ENCODE measurements around the gene ECI1. TPM values are rescaled to one million over a fixed set of nuclear protein-coding genes. Genes with fewer than 3 reads are reported as not detected.

Gene ECI1
- total RNA-seq, 2 experiments from 2014 or later, result 36.0 to 41.1 TPM

DNA sequence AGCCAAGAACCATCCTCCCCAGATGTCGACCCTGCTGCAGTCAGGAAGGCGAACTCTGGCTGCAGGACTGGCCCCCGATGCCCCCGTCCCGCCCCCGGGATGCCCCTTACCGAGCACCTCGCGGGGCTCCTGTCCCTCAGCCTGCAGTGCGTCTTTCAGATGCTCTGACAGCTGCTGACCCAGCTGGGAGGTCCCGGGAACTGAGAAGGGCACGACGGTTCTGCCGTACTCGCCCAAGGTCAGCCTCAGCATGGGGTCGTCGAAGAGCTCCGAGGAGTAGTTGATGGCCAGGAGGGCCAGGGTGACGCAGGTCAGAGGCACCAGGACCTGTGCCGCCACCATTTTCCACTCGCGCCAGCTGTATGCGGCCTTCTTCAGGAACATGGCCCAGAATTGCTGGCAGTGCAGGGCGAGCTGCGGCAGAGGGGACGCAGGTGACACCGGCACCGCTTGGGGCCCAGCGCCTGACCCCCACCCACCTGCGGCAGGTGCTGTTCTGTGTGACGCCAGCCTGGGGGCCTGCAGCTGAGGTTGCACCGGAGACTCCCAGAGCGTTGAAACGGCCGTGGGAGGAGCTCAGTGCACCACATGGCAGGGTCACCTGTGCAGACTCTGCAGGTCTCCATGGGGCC, 36.6 kb upstream of the ECI1 start:
- no peaks in the 10 kb centered on the region for H3K36me3 Mint-ChIP-seq (ENCODE audit: low read depth)

DNA sequence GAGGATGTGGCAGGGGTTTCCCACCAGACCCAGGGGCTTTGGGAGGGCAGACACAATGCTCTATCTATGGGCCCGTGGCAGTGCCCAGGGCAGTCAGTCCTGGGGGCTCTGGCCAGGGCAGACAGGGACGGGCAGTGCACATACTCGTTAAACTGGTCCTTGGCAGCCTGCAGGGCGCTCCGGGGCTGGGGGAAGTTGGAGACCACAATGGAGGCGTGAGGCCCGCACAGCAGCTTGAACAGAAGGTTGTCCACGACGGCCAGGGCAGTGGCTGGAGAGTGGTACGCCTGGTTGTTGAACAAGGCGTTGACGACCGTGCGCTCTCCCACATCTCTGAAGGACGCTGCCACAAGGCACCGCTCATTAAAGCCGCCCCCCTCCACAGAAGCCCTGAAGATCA, 35.2 kb upstream of the ECI1 start:
- Mint-ChIP-seq H3K36me3 (ENCODE audit: low read depth) (no peaks in the 10 kb centered on the region), H3K27me3 (ENCODE audit: low read depth) (no peaks in the 10 kb centered on the region), H3K27ac (no peak overlapping the region), H3K9me3 (ENCODE audit: insufficient read depth) (no peaks in the 10 kb centered on the region), H3K4me1 (ENCODE audit: low read depth) (no peaks in the 10 kb centered on the region), H3K4me3 (no peak overlapping the region)
- ATAC-seq, result no peak
- DNase-seq, result no peak
- POLR2A ChIA-PET, result no interaction called here
- CTCF ChIA-PET, result no interaction called here

More for the DNA sequence above, 36.6 kb upstream of the ECI1 start:
- POLR2A ChIA-PET, result interaction anchor here (1.3 kb wide), 1 partner anchor 8 kb away, joined by 3 read pairs; no protein-coding TSS in a partner anchor
- DNase-seq, result no peak
- H3K4me1 Mint-ChIP-seq (ENCODE audit: low read depth), result no peaks in the 10 kb centered on the region
- CTCF ChIA-PET, result no interaction called here
- no peak overlapping the region for H3K4me3 Mint-ChIP-seq
- H3K9me3 Mint-ChIP-seq (ENCODE audit: insufficient read depth), result no peaks in the 10 kb centered on the region
- no peak for ATAC-seq
- H3K27ac Mint-ChIP-seq, result no peak overlapping the region
- H3K27me3 Mint-ChIP-seq (ENCODE audit: low read depth), result no peaks in the 10 kb centered on the region

DNA sequence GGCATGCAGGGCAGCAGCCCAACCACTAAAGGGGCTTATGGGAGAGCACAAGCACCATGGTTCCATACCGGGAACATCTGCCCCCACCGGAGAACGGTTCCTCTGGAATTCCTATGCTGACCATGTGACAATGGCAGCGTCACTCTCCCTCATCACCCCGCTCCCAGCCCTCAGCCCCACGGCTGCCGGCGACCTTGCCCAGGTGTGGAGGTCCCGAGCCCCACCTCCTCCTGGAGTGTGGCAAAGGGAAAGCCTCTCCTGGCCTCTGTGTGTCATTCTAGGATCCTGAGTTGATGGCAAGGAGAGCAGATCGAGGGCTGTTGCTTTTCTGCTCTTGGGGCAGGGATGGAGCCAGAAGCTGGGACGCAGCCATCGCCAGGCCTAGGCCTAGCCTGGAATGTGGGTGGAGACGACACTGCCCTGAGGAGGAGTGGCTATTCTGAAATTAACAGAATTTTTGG, 34.4 kb upstream of the ECI1 start:
- no peaks in the 10 kb centered on the region for H3K36me3 Mint-ChIP-seq (ENCODE audit: low read depth)
- H3K27ac Mint-ChIP-seq, result no peak overlapping the region
- ATAC-seq (no peak), DNase-seq (no peak)
- CTCF ChIA-PET, result no interaction called here
- no peaks in the 10 kb centered on the region for H3K4me1 Mint-ChIP-seq (ENCODE audit: low read depth)
- POLR2A ChIA-PET, result no interaction called here
- H3K27me3 Mint-ChIP-seq (ENCODE audit: low read depth), result no peaks in the 10 kb centered on the region
- no peaks in the 10 kb centered on the region for H3K9me3 Mint-ChIP-seq (ENCODE audit: insufficient read depth)
- no peak overlapping the region for H3K4me3 Mint-ChIP-seq

DNA sequence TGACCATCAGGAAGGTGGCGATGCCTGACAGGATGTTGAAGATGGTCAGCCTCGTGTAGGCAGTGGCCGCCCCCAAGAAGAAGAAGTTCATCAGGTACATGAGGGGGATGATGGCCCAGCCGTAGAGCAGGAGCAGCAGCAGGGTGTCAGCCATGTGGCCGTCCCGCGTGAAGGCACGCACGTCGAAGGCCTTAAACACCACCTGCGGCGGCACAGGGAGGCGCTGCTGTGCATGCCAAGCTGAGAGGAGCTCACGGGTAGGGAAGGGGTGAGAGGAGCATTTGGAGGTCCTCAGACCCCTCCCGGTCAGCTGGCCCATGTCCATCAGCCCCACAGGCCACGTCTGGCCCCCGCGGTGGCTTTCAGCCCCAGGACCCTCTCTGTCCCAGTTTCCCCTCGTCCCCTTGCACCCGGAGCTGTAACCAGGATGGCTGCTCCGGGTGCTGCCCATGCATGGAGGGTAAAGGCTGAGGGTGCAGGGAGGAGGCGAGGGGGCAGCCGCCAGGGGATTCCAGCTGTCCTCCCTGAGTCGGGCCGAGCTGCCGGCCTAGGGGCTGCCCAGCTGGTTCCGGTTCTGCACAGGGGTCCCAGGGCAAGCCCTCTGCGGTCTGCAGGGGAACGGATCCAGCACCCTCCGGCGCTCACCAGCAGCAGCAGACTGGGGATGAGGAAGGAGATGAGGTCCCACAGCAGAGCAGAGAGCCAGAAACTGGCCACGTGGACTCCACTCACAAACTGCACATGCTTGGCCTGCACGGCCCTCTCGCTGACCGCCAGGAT, 33.6 kb upstream of the ECI1 start:
- Mint-ChIP-seq H3K4me3 (no peak overlapping the region), H3K27ac (no peak overlapping the region), H3K36me3 (ENCODE audit: low read depth) (no peaks in the 10 kb centered on the region), H3K4me1 (ENCODE audit: low read depth) (no peaks in the 10 kb centered on the region), H3K27me3 (ENCODE audit: low read depth) (no peaks in the 10 kb centered on the region), H3K9me3 (ENCODE audit: insufficient read depth) (no peaks in the 10 kb centered on the region)
- ATAC-seq, result no peak
- no peak for DNase-seq
- CTCF ChIA-PET, result no interaction called here
- POLR2A ChIA-PET, result no interaction called here

DNA sequence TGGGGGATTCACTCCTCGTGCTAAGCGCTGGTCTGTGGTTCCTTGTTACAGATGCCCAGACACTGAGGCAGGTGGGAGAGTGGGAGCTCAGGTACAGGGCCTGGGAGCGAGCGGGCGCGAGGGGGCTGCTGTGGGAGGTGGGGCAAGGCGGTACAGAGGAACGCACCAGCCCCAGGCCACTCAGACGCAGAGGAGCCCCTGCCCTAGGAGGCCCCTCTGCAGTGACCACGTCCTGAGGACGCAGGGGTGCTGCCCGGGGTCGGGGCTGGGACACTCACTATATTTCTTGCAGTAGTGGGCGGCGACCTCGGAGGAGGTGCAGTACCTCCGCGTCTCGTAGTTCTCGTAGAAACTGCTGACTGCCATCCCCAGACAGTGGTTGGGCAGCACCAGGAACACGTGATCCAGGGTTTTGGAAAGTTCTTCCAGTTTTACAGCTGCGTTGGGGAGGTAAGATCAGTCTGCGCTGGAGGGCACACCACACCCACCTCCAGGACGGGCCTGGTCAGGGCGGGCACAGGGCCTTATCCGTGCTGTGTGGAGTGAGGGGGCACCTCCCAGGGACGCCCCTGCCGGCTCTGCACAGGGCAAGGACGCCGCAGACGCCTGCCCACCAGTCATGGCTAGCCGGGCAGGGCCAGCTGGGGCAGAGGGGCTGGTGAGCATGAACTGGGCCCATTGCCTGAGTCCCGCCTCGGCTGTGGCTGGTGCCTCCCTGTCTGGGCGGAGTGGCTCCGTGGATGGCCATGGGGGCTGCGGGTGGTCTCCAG, 32.8 kb upstream of the ECI1 start:
- POLR2A ChIA-PET, result no interaction called here
- H3K4me1 Mint-ChIP-seq (ENCODE audit: low read depth), result no peaks in the 10 kb centered on the region
- H3K27me3 Mint-ChIP-seq (ENCODE audit: low read depth), result no peaks in the 10 kb centered on the region
- DNase-seq (no peak), ATAC-seq (no peak)
- no peaks in the 10 kb centered on the region for H3K36me3 Mint-ChIP-seq (ENCODE audit: low read depth)
- no peaks in the 10 kb centered on the region for H3K9me3 Mint-ChIP-seq (ENCODE audit: insufficient read depth)
- CTCF ChIA-PET, result no interaction called here
- H3K27ac Mint-ChIP-seq, result no peak overlapping the region
- no peak overlapping the region for H3K4me3 Mint-ChIP-seq

DNA sequence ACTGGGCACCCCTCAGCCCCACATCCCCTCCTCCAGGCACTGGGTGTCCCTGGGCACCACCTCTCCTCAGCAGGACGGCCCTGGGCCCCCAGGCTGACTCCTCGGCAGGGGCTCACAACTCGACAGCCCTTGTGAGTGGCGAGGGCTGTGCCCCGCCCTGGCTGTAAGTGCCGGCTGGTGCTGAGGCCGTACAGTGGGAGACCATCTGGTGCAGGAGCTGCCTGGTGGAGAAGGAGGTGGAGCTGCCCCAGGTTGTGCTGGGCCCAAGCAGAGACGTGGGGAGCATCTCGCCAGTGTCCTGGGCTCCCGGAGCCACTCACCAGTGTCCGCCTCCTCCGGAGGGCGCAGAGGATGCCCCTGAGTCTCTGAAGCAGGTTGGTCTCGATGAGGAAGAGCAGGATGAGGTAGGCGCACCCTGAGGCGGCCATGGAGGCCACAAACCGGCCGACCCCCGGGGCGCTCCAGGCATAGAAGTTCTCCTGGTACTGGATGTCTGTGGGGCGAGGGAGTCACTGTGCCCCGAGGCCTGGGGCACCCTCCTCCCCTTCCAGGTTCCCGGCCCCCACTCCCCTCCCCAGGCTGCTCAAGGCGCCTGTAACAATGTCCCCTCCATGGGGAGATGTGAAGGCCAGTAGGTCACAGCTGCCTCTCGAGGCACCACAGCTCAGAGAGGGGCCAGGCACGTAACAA, 31.6 kb upstream of the ECI1 start:
- Mint-ChIP-seq H3K4me3 (no peak overlapping the region), H3K9me3 (ENCODE audit: insufficient read depth) (no peaks in the 10 kb centered on the region), H3K27ac (no peak overlapping the region), H3K36me3 (ENCODE audit: low read depth) (no peaks in the 10 kb centered on the region), H3K27me3 (ENCODE audit: low read depth) (no peaks in the 10 kb centered on the region), H3K4me1 (ENCODE audit: low read depth) (no peaks in the 10 kb centered on the region)
- ATAC-seq, result no peak
- CTCF ChIA-PET, result no interaction called here
- POLR2A ChIA-PET, result interaction anchor here (1.0 kb wide), 1 partner anchor 9 kb away, joined by 3 read pairs; no protein-coding TSS in a partner anchor
- DNase-seq, result no peak

DNA sequence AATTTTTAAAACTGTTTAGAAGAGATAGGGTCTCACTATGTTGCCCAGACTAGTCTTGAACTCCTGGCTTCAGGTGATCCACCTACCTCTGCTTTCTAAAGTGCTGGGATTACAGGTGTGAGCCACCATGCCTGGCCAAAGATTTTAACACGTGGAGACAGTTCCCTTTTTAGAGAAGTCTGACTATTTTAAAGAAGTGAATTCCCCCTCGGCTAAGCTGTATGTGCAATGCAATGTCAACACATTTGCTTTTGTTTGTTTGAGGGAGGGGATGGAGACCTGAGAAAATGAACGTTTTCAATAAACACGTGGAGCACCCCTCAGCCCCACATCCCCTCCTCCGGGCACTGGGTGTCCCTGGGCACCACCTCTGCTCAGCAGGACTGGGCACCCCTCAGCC, 30.9 kb upstream of the ECI1 start:
- H3K36me3 Mint-ChIP-seq (ENCODE audit: low read depth), result no peaks in the 10 kb centered on the region
- DNase-seq (no peak), ATAC-seq (no peak)
- no peaks in the 10 kb centered on the region for H3K4me1 Mint-ChIP-seq (ENCODE audit: low read depth)
- no peaks in the 10 kb centered on the region for H3K27me3 Mint-ChIP-seq (ENCODE audit: low read depth)
- ChIA-PET POLR2A (interaction anchor here (1.0 kb wide), 1 partner anchor 9 kb away, joined by 3 read pairs; no protein-coding TSS in a partner anchor), CTCF (no interaction called here)
- no peak overlapping the region for H3K4me3 Mint-ChIP-seq
- no peak overlapping the region for H3K27ac Mint-ChIP-seq
- no peaks in the 10 kb centered on the region for H3K9me3 Mint-ChIP-seq (ENCODE audit: insufficient read depth)

DNA sequence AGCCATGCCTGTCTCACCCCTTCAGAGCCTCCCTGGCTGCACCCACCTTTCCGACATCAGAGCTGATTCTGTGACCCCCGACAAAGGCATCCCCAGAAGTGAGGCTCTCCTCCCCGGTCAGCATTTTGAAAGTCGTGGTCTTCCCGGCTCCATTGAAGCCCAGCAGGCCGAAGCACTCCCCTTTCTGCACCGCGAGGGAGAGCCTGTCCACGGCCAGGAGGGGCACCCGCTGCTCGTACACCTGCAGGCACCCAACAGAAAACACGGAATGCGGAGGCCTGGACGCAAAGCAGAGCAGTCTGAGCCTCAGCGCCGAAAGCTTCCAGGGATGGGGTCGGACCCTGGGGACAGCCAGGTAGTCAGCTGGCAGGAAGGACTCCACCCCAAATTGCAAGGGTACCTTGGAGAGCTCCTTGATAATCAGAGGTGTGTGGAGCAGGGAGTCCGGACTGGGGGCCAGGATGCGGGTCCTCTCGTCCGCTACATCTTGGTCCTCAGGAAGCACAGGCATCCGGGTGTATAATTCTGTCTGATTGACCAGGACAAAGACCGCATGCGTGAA, 29.7 kb upstream of the ECI1 start:
- H3K27ac Mint-ChIP-seq, result no peak overlapping the region
- DNase-seq (no peak), ATAC-seq (no peak)
- no peaks in the 10 kb centered on the region for H3K4me1 Mint-ChIP-seq (ENCODE audit: low read depth)
- no peaks in the 10 kb centered on the region for H3K36me3 Mint-ChIP-seq (ENCODE audit: low read depth)
- H3K27me3 Mint-ChIP-seq (ENCODE audit: low read depth), result no peaks in the 10 kb centered on the region
- H3K4me3 Mint-ChIP-seq, result no peak overlapping the region
- no peaks in the 10 kb centered on the region for H3K9me3 Mint-ChIP-seq (ENCODE audit: insufficient read depth)
- ChIA-PET CTCF (interaction anchor here (1.4 kb wide), 1 partner anchor 59 kb away, joined by 3 read pairs; the partner anchor contains the start of gene ABCA3), POLR2A (interaction anchor here (0.6 to 1.4 kb wide), 2 partner anchors 232 to 672 kb away, joined by 3 to 5 read pairs; no protein-coding TSS in a partner anchor)

DNA sequence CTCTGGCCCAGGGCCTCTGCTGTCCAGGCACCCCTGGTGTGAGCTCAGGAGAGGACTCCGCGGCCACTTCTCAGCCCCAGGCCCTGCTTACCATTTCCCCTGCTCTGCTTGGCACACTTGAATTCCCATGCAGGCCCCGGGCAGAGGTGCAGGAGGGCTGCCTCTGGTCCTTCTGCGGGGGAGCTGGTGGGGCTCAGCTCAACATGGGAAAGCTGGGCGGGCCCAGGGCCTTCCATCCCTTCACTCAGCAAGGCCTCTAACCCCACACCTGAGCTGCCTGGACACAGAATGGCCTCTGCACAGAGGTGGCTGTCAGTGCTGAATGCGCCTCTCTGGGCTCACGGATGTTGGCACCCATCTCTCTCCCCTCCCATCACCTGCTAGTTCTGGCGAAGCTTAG, 29.1 kb upstream of the ECI1 start:
- no peaks in the 10 kb centered on the region for H3K9me3 Mint-ChIP-seq (ENCODE audit: insufficient read depth)
- POLR2A ChIA-PET, result interaction anchor here (1.1 to 1.4 kb wide), 2 partner anchors 8 to 233 kb away, joined by 3 read pairs; no protein-coding TSS in a partner anchor
- DNase-seq, result no peak
- CTCF ChIA-PET, result interaction anchor here (1.4 kb wide), 1 partner anchor 60 kb away, joined by 3 read pairs; the partner anchor contains the start of gene ABCA3
- no peak overlapping the region for H3K27ac Mint-ChIP-seq
- no peaks in the 10 kb centered on the region for H3K36me3 Mint-ChIP-seq (ENCODE audit: low read depth)
- no peaks in the 10 kb centered on the region for H3K27me3 Mint-ChIP-seq (ENCODE audit: low read depth)
- H3K4me3 Mint-ChIP-seq, result no peak overlapping the region
- H3K4me1 Mint-ChIP-seq (ENCODE audit: low read depth), result no peaks in the 10 kb centered on the region
- ATAC-seq, result no peak

DNA sequence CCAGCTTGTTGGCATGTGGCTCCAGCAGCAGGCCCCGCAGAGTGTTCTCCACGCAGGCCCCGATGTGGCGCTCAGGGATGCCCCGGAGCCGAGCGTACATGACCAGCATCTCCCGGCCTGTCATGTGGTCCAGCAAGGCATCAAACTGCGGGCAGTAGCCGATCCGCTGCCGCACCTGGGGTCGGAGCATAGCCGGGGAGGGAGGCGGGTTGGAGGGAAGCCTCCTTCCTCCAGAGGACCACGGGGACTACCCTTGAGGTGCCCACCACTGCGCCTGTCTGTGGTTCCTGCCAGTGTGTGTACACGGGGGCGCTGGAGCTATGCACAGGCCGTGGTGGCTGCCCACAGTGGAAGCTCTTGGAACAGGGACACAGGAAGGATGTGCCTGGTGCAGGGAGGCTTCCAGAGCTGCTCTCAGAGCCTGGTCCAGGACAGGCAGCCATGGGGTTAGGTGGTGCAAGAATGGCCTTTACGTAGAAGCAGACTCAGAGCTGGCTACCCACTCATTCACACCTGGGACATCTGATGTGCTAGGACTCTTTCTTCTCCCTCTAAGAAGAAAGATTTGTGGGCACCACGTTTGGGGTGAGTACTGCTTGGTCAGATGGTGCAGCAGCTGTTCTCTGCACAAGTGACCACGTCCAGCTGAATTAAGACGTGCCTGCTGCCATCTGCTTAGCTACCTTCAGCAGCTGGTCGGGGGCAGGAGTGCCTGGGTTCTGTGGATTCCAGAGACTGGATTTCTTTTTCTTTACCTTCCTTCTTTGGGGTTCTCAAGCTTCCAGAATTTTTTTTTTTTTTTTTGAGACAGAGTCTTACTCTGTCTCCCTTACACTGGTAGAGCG, 27.8 kb upstream of the ECI1 start:
- H3K4me3 Mint-ChIP-seq, result no peak overlapping the region
- ChIA-PET CTCF (interaction anchor here (0.9 to 1.2 kb wide), 2 partner anchors 9 to 18 kb away, joined by 4 read pairs; no protein-coding TSS in a partner anchor), POLR2A (interaction anchor here (1.1 to 1.3 kb wide), 2 partner anchors 9 to 10 kb away, joined by 3 read pairs; no protein-coding TSS in a partner anchor)
- DNase-seq (no peak), ATAC-seq (no peak)
- H3K4me1 Mint-ChIP-seq (ENCODE audit: low read depth), result no peaks in the 10 kb centered on the region
- no peaks in the 10 kb centered on the region for H3K9me3 Mint-ChIP-seq (ENCODE audit: insufficient read depth)
- no peaks in the 10 kb centered on the region for H3K36me3 Mint-ChIP-seq (ENCODE audit: low read depth)
- no peak overlapping the region for H3K27ac Mint-ChIP-seq
- no peaks in the 10 kb centered on the region for H3K27me3 Mint-ChIP-seq (ENCODE audit: low read depth)
